ENCODE data around the gene PAX7. TPM values are rescaled to one million over a fixed set of nuclear protein-coding genes. Genes with fewer than 3 reads are reported as not detected.

The PAX7 gene
- total and polyA plus RNA-seq, 2 of the 4 experiments (the other 2 are of a cell fraction) = not detected

DNA sequence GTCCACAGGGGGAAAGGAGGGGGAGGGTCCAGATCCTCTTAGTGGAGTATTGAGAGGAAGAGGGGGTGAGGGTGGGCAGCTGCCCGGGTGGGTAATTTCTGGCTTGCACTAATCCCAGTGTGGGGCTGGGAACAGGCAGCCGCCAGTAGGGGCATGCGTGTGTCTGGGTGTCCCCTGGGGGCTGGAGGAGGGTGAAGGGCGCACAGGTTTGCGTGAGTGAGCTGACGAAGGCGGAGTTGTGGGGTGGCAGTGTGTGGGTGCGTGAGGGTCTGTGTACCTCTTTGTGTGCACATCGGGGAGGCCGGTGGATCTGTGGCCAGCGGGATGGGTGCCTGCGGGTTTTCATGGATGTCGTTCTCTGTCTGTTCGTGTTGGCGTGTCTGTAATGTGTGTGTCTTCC lies 97.3 kb downstream of the PAX7 start:
- no peak for DNase-seq
- CTCF ChIA-PET = no interaction called here

More for the DNA sequence above, 97.3 kb downstream of the PAX7 start:
- Histone ChIP-seq H3K27ac (ENCODE audit: insufficient read depth, low read length) (no peak overlapping the region), H3K79me1 (ENCODE audit: low read depth in 1 of 2, low read length in 2 of 2) (no peaks in the 10 kb centered on the region), H2BK15ac (ENCODE audit: low read depth, low read length) (no peak overlapping the region), H3K27me3 (ENCODE audit: control insufficient read depth, insufficient read depth, low read length) (peaks cover 14% of the 10 kb centered on the region), H2BK120ac (ENCODE audit: low read depth, low read length) (no peak overlapping the region), H3K18ac (ENCODE audit: low read depth, low read length) (no peak overlapping the region), H3K14ac (replicated peaks; ENCODE audit: low read depth, low read length) (no peak overlapping the region), H2AK9ac (replicated peaks; ENCODE audit: low read depth, low read length, poor library complexity) (no peak overlapping the region), H3K4ac (ENCODE audit: low read depth, low read length) (no peak overlapping the region), H4K20me1 (ENCODE audit: insufficient read depth, low read length) (no peaks in the 10 kb centered on the region), H2AFZ (replicated peaks; ENCODE audit: low read length, poor library complexity) (no peak overlapping the region), H3K23ac (ENCODE audit: low read depth, low read length) (no peak overlapping the region), H4K91ac (ENCODE audit: insufficient read depth, low read depth, low read length) (no peak overlapping the region), H3K9ac (ENCODE audit: low read depth, low read length) (no peak overlapping the region), H4K5ac (ENCODE audit: low read depth, low read length) (no peak overlapping the region), H2BK5ac (ENCODE audit: low read depth, low read length, poor library complexity, severe bottlenecking) (no peak overlapping the region), H3K4me1 (ENCODE audit: control insufficient read depth, insufficient read depth, low read length) (no peaks in the 10 kb centered on the region), H4K8ac (ENCODE audit: low read depth in 2 of 2, low read length in 2 of 2) (no peak overlapping the region), H3K9me3 (ENCODE audit: control insufficient read depth, insufficient read depth, low read length) (no peaks in the 10 kb centered on the region), H3K4me3 (ENCODE audit: insufficient read depth, low read depth, low read length) (no peak overlapping the region), H3K9me1 (ENCODE audit: insufficient read depth, low read length) (no peaks in the 10 kb centered on the region), H2AK5ac (ENCODE audit: low read depth, low read length) (no peak overlapping the region), H3K4me2 (ENCODE audit: low read depth, low read length) (no peak overlapping the region), H3K56ac (ENCODE audit: extremely low read depth, insufficient read depth, low read length) (no peak overlapping the region), H2BK20ac (ENCODE audit: low read depth, low read length) (no peak overlapping the region), H3K36me3 (ENCODE audit: control insufficient read depth, insufficient read depth, low read length) (no peaks in the 10 kb centered on the region)
- BruUV-seq (replicated peaks) = no TSS peak
- intact Hi-C loops (cut with micrococcal nuclease) (no loop called here), dilution Hi-C loops (cut with HindIII; ENCODE audit: low sequenced_read_pairs, unreplicated experiment) (no loop called here), in situ Hi-C loops (cut with MboI; ENCODE audit: low sequenced_read_pairs) (no loop called here)
- POLR2A ChIA-PET (ENCODE audit: unreplicated experiment) = no interaction called here
- 51% methylated on average over 6 of the region's 15 CpGs; no CpG with 5 or more reads in 1 of the 2 experiments for WGBS, 2 experiments (ENCODE audit: extremely low coverage in 2 of 2, insufficient read length in 1 of 2)
- no peak for ATAC-seq (ENCODE audit: low read depth)
- TF ChIP-seq MXI1 (IDR thresholded peaks at IDR 0.05; ENCODE audit: borderline replicate concordance, low read depth, low read length) (no peak), CEBPB (IDR thresholded peaks at IDR 0.05; ENCODE audit: low read depth, low read length) (no peak), MAZ (IDR thresholded peaks at IDR 0.05; ENCODE audit: borderline replicate concordance, low read depth, low read length) (no peak), MAFK (IDR thresholded peaks at IDR 0.05; ENCODE audit: low read depth, low read length) (no peak), RCOR1 (IDR thresholded peaks at IDR 0.05; ENCODE audit: insufficient replicate concordance, low read length) (no peak), BHLHE40 (IDR thresholded peaks at IDR 0.05; ENCODE audit: low read depth, low read length) (no peak), RFX5 (IDR thresholded peaks at IDR 0.05; ENCODE audit: low read depth, low read length) (no peak), CTCF (conservative IDR thresholded peaks at IDR 0.05; ENCODE audit: low read depth, low read length) (no peak), NFE2L2 (IDR thresholded peaks at IDR 0.05; ENCODE audit: low read depth, low read length) (no peak), RAD21 (IDR thresholded peaks at IDR 0.05; ENCODE audit: low read length) (no peak), POLR2A (IDR thresholded peaks at IDR 0.05; ENCODE audit: low read depth, low read length) (no peak), CHD1 (IDR thresholded peaks at IDR 0.05; ENCODE audit: low read depth, low read length) (no peak), FOS (IDR thresholded peaks at IDR 0.05; ENCODE audit: low read depth, low read length) (no peak), ELK1 (IDR thresholded peaks at IDR 0.05; ENCODE audit: borderline replicate concordance, low read depth, low read length) (no peak)

Measured in IMR-90 (cell line).